GM19452 (cell line): ENCODE measurements around the gene SDCBP2.
"Not testable (repeated sequence)": the region's sequence is repeated elsewhere in the genome, so short reads cannot be mapped to it uniquely, and the experiment has no call there.

ENCODE experiments used
- ATAC-seq: cut with Tn5 transposase; IDR thresholded peaks from one replicate; pipeline ENCODE4 v1.9.1; 2021; ENCODE audit not compliant: unreplicated experiment

The SDCBP2 gene

GRCh38 chr20:1360094-1360846 is 31.3 kb upstream of the SDCBP2 start:
- ATAC-seq: no peak

GRCh38 chr20:1357921-1358671 is 29.2 kb upstream of the SDCBP2 start:
- ATAC-seq: no peak

GRCh38 chr20:1353956-1354355 is 25.0 kb upstream of the SDCBP2 start:
- no peak for ATAC-seq

GRCh38 chr20:1346315-1346969 is 17.5 kb upstream of the SDCBP2 start:
- ATAC-seq: no peak

GRCh38 chr20:1345756-1346093 is 16.8 kb upstream of the SDCBP2 start:
- no peak for ATAC-seq

- no peak for ATAC-seq
These were observed 16.3 kb upstream of the SDCBP2 start for GRCh38 chr20:1345030-1345755.

- not testable (repeated sequence) for ATAC-seq
These were observed 14.6 kb upstream of the SDCBP2 start for GRCh38 chr20:1343446-1344124.

- no peak for ATAC-seq
These were observed 12.8 kb upstream of the SDCBP2 start for GRCh38 chr20:1341561-1342265.

GRCh38 chr20:1338801-1339200 is 9.9 kb upstream of the SDCBP2 start:
- ATAC-seq: no peak

- ATAC-seq: no peak
These were observed 9.2 kb upstream of the SDCBP2 start for GRCh38 chr20:1338096-1338495.

- no peak for ATAC-seq
These were observed 8.5 kb upstream of the SDCBP2 start for GRCh38 chr20:1337441-1337840.

GRCh38 chr20:1336699-1337367 is 7.9 kb upstream of the SDCBP2 start:
- ATAC-seq: no peak

- ATAC-seq: no peak
These were observed 7.2 kb upstream of the SDCBP2 start for GRCh38 chr20:1335961-1336698.

- ATAC-seq: no peak
These were observed 5.8 kb upstream of the SDCBP2 start for GRCh38 chr20:1334761-1335160.

- no peak for ATAC-seq
These were observed 5.4 kb upstream of the SDCBP2 start for GRCh38 chr20:1334370-1334731.

GRCh38 chr20:1333462-1334369 is 4.8 kb upstream of the SDCBP2 start:
- ATAC-seq: no peak

- no peak for ATAC-seq
These were observed 3.9 kb upstream of the SDCBP2 start for GRCh38 chr20:1332749-1333300.
